ENCODE measurements around the gene MYOF.

DNA sequence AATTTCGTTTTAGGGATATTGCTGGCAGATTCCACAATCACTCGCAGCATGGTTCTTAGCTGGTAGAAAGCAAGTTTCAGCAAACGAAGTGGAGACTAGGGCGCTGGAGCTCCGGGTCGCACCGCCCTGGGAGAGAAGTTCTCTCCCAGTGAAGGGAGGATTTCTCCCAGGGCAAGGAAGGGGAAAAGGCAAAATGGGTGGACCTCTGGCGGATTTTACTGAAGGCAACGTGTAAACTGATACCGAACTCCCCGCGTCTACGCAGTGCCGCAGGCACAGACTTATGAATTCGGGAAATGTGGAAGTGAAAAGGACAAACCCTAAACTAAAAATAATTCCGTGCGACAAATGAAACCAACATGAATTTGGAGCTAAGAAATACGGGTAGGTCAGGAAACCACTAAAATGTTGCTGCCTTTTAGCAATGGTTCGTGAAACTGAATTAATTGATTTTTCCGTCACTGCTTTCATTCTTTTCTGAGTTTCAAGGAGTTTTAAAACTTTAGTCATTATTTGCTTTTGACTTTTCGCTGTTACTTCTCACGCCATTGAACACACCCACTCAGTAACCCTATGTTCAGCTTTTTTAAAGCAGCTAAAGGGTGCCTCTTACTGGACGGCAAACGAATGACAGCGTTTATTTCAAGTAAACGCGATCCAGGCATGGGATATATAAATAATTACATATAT, at the start of gene MYOF:
- TF ChIP-seq, protein P1, sequence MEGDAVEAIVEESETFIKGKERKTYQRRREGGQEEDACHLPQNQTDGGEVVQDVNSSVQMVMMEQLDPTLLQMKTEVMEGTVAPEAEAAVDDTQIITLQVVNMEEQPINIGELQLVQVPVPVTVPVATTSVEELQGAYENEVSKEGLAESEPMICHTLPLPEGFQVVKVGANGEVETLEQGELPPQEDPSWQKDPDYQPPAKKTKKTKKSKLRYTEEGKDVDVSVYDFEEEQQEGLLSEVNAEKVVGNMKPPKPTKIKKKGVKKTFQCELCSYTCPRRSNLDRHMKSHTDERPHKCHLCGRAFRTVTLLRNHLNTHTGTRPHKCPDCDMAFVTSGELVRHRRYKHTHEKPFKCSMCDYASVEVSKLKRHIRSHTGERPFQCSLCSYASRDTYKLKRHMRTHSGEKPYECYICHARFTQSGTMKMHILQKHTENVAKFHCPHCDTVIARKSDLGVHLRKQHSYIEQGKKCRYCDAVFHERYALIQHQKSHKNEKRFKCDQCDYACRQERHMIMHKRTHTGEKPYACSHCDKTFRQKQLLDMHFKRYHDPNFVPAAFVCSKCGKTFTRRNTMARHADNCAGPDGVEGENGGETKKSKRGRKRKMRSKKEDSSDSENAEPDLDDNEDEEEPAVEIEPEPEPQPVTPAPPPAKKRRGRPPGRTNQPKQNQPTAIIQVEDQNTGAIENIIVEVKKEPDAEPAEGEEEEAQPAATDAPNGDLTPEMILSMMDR (IDR thresholded peaks at IDR 0.05) = peak; percentile 70
- TF ChIP-seq POLR2AphosphoS5 (IDR thresholded peaks at IDR 0.05; ENCODE audit: low read depth, low read length) (peak; percentile 75), TCF7L2 (IDR thresholded peaks at IDR 0.05; ENCODE audit: low read depth, low read length) (0 out of 2 replicates have a peak, but pooled peaks have one; percentile 48)
- TF ChIP-seq, protein P2, sequence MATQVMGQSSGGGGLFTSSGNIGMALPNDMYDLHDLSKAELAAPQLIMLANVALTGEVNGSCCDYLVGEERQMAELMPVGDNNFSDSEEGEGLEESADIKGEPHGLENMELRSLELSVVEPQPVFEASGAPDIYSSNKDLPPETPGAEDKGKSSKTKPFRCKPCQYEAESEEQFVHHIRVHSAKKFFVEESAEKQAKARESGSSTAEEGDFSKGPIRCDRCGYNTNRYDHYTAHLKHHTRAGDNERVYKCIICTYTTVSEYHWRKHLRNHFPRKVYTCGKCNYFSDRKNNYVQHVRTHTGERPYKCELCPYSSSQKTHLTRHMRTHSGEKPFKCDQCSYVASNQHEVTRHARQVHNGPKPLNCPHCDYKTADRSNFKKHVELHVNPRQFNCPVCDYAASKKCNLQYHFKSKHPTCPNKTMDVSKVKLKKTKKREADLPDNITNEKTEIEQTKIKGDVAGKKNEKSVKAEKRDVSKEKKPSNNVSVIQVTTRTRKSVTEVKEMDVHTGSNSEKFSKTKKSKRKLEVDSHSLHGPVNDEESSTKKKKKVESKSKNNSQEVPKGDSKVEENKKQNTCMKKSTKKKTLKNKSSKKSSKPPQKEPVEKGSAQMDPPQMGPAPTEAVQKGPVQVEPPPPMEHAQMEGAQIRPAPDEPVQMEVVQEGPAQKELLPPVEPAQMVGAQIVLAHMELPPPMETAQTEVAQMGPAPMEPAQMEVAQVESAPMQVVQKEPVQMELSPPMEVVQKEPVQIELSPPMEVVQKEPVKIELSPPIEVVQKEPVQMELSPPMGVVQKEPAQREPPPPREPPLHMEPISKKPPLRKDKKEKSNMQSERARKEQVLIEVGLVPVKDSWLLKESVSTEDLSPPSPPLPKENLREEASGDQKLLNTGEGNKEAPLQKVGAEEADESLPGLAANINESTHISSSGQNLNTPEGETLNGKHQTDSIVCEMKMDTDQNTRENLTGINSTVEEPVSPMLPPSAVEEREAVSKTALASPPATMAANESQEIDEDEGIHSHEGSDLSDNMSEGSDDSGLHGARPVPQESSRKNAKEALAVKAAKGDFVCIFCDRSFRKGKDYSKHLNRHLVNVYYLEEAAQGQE (IDR thresholded peaks at IDR 0.05; ENCODE audit: insufficient read depth in 1 of 2, low read depth in 2 of 2, low read length in 1 of 2) = 0 out of 4 replicates have a peak, but pooled peaks of 1 of the 2 experiments have one; percentile 19
